Keratinocyte (primary cell): ENCODE measurements around the gene TMEM253.

Source experiments
- CTCF ChIP-seq, 3 experiments: IDR thresholded peaks in 1 of 3; conservative IDR thresholded peaks in 1 of 3; optimal IDR thresholded peaks in 1 of 3; 2 replicates in 2 of 3; 3 replicates in 1 of 3; pipeline versions ENCODE3 to v1.5.1; 2011; ENCODE audit warnings: low read length in 3 of 3, mild to moderate bottlenecking in 3 of 3, moderate library complexity in 2 of 3, control low read depth in 1 of 3, inconsistent platforms in 1 of 3; ENCODE audit not compliant: insufficient read depth in 2 of 3; ENCODE audit errors: extremely low read depth in 1 of 3
- EZH2 ChIP-seq: IDR thresholded peaks from one replicate; pipeline ENCODE4 v1.6.1; 2012; ENCODE audit warnings: inconsistent platforms, mild to moderate bottlenecking, low read length, moderate library complexity

- TF ChIP-seq CTCF (optimal IDR thresholded peaks at IDR 0.05 in 1 of 3, IDR thresholded peaks at IDR 0.05 in 1 of 3, conservative IDR thresholded peaks at IDR 0.05 in 1 of 3; ENCODE audit: extremely low read depth in 1 of 3, insufficient read depth in 2 of 3, low read length in 3 of 3) (no peak), EZH2 (no peak)
Observed at GRCh38 chr14:21060614-21061346, 40.1 kb upstream of the TMEM253 start.
